Astrocyte of the cerebellum (primary cell): ENCODE data around the gene SYTL1.
A peak's percentile ranks its signal among the peaks of the same experiment; 100 is the strongest.

Experiments used
- DNase-seq: peaks from one replicate; pipeline ENCODE4 v3.0.0-alpha.2; 2011; ENCODE audit warnings: low read depth
- H3K4me3 ChIP-seq: 2 replicates; pipeline ENCODE4 v1.5.1; 2011; ENCODE audit warnings: mild to moderate bottlenecking, low read depth, low read length, moderate library complexity
- in situ Hi-C: cut with HindIII; loops from 2 replicates; pipeline ENCODE4 v1.10.0; 2017; ENCODE audit warnings: low sequenced_read_pairs
- TF ChIP-seq, protein P1 (sequence below): IDR thresholded peaks from 2 replicates; pipeline ENCODE4 v1.5.1; 2012; ENCODE audit warnings: low read length, low read depth, moderate library complexity, mild to moderate bottlenecking; ENCODE audit errors: missing control alignments

The SYTL1 gene

GRCh38 chr1:27318136-27318535 lies 23.7 kb upstream of the SYTL1 start:
- TF ChIP-seq, protein P1, sequence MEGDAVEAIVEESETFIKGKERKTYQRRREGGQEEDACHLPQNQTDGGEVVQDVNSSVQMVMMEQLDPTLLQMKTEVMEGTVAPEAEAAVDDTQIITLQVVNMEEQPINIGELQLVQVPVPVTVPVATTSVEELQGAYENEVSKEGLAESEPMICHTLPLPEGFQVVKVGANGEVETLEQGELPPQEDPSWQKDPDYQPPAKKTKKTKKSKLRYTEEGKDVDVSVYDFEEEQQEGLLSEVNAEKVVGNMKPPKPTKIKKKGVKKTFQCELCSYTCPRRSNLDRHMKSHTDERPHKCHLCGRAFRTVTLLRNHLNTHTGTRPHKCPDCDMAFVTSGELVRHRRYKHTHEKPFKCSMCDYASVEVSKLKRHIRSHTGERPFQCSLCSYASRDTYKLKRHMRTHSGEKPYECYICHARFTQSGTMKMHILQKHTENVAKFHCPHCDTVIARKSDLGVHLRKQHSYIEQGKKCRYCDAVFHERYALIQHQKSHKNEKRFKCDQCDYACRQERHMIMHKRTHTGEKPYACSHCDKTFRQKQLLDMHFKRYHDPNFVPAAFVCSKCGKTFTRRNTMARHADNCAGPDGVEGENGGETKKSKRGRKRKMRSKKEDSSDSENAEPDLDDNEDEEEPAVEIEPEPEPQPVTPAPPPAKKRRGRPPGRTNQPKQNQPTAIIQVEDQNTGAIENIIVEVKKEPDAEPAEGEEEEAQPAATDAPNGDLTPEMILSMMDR = no peak
- no peak overlapping the region for H3K4me3 ChIP-seq
- no peak for DNase-seq
- in situ Hi-C loops = no loop called here

DNA sequence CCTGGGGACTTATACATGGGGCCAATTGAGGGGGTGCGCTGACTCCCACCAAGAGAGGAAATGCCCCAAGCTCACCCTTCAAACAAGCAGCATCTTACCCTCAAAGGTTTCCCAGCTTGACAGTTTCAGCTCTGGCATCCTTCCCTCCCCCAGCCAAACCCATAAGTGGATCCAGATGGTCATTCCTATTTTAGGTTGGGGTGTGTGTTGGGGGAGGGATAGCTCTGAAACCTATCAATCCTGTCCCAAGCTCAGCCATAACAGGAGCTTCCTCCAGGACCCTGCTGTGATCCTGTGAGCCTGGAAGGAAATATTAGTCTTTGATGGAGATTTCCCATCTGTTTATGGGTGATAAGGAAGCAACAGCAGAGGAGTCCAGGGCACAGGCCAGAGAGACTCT lies 23.2 kb upstream of the SYTL1 start:
- in situ Hi-C loops = no loop called here
- H3K4me3 ChIP-seq = no peak overlapping the region
- TF ChIP-seq, protein P1 = no peak
- no peak for DNase-seq

- TF ChIP-seq, protein P1 = no peak
- peak within 1 kb of the TSS; percentile 100 for H3K4me3 ChIP-seq
- in situ Hi-C loops = no loop called here
- peak; percentile 90 for DNase-seq
Measured at GRCh38 chr1:27321813-27322568, 19.8 kb upstream of the SYTL1 start, which contains the start of gene TMEM222. TSS of gene TMEM222 (plus strand) at chr1:27322163. CDS start at chr1:27322198, 35 bp downstream.

GRCh38 chr1:27322569-27323240 lies 19.1 kb upstream of the SYTL1 start:
- no peak for DNase-seq
- TF ChIP-seq, protein P1 = no peak
- in situ Hi-C loops = no loop called here
- H3K4me3 ChIP-seq = peak overlapping the region; percentile 100

GRCh38 chr1:27325286-27325685 lies 16.5 kb upstream of the SYTL1 start:
- TF ChIP-seq, protein P1 = no peak
- DNase-seq = no peak
- in situ Hi-C loops = no loop called here
- H3K4me3 ChIP-seq = no peak overlapping the region

DNA sequence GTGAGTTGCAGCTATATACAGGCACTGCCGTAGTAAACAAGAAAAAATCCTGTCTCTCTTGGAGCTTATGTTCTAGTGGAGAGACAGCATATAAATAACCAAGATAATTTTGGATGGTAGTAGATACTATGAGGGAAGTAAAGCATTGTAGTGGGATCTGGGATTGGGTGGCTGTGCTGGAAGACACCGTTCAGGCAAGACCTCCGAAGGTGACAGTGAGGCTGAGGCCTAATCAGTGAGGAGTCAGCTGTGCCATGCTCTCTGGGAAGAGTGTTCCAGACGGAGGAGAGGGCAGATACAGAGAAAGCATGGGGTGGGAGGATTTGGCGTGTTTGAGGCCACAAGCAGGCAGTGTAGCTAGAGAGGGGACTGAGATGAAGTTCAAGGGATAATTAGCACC lies 13.9 kb upstream of the SYTL1 start:
- in situ Hi-C loops = no loop called here
- H3K4me3 ChIP-seq = no peak overlapping the region
- DNase-seq = no peak
- TF ChIP-seq, protein P1 = no peak
